Colonic mucosa (tissue), 4 donors: ENCODE data around the gene MOB3A. TPM values are rescaled to one million over a fixed set of nuclear protein-coding genes. Genes with fewer than 3 reads are reported as not detected.
A peak's percentile ranks its signal among the peaks of the same experiment; 100 is the strongest.

Experiments used
- DNase-seq: peaks from one replicate; pipeline ENCODE4 v3.0.0-alpha.2; 2020
- H3K27ac ChIP-seq: fragments of 200-600 bp; one replicate; pipeline ENCODE4 v1.8.0; 2021
- H3K27me3 ChIP-seq: fragments of 200-600 bp; one replicate; pipeline ENCODE4 v1.8.0; 2021
- H3K36me3 ChIP-seq: fragments of 200-600 bp; one replicate; pipeline ENCODE4 v1.8.0; 2021
- H3K4me1 ChIP-seq: fragments of 200-600 bp; one replicate; pipeline ENCODE4 v1.8.0; 2021; ENCODE audit warnings: mild to moderate bottlenecking
- H3K4me3 ChIP-seq: fragments of 200-600 bp; one replicate; pipeline ENCODE4 v1.8.0; 2021
- H3K9ac ChIP-seq, 2 donors: one replicate each; pipeline ENCODE4 v1.7.0; 2013; ENCODE audit warnings: control low read depth in 2 of 2, low read depth in 2 of 2, low read length in 2 of 2
- H3K9me3 ChIP-seq: fragments of 200-600 bp; one replicate; pipeline ENCODE4 v1.8.0; 2021
- CTCF ChIP-seq: fragments of 200-600 bp; IDR thresholded peaks from one replicate; pipeline ENCODE4 v1.8.0; 2022; ENCODE audit warnings: antibody characterized with exemption, mild to moderate bottlenecking
- intact Hi-C: fragments of 100-400 bp; cut with DNase I; formaldehyde crosslinking; loops from one replicate; pipeline ENCODE4 v1.14.1; 2022
- total RNA-seq, 2 donors: library from RNA; stranded (reverse); fragmentation: NEBNext Ultra II Directional in 1 of 2; extraction: Animal tissue kit (Norgen Biotek cat#: 25700) in 1 of 2; gene quantifications; one replicate each; pipeline ENCODE4 v1.2.1, GENCODE V29; 2021
- donor health status: healthy.
- donor health status: DM: no; HTN: no; CAD: no.
- donor health status: DM: no; HTN: no; CAD: no.

MOB3A gene
- total RNA-seq, 2 donors from 2014 or later = 40.0 to 40.5 TPM

GRCh38 chr19:2054763-2055162, 41.4 kb downstream of the MOB3A start:
- no peak for TF ChIP-seq CTCF
- intact Hi-C loops = no loop called here
- Histone ChIP-seq H3K4me3 (no peak overlapping the region), H3K27me3 (no peaks in the 10 kb centered on the region), H3K9me3 (no peaks in the 10 kb centered on the region), H3K27ac (peak overlapping the region; percentile 75), H3K4me1 (peaks cover 19% of the 10 kb centered on the region), H3K9ac (peak overlapping the region in 1 of 2 donors; percentile 34), H3K36me3 (no peaks in the 10 kb centered on the region)
- peak; percentile 84 for DNase-seq

- H3K9me3 ChIP-seq = no peaks in the 10 kb centered on the region
- H3K27ac ChIP-seq = peak overlapping the region; percentile 75
- TF ChIP-seq CTCF = no peak
- H3K36me3 ChIP-seq = no peaks in the 10 kb centered on the region
- intact Hi-C loops = no loop called here
- H3K4me3 ChIP-seq = no peak overlapping the region
- no peak overlapping the region for H3K9ac ChIP-seq
- H3K27me3 ChIP-seq = no peaks in the 10 kb centered on the region
- H3K4me1 ChIP-seq = peaks cover 21% of the 10 kb centered on the region
- peak; percentile 68 for DNase-seq
Observed at GRCh38 chr19:2053601-2054389, 42.3 kb downstream of the MOB3A start.

GRCh38 chr19:2051773-2052704, 44.1 kb downstream of the MOB3A start:
- TF ChIP-seq CTCF = no peak
- peak overlapping the region; percentile 94 for H3K27ac ChIP-seq
- peak; percentile 78 for DNase-seq
- no peaks in the 10 kb centered on the region for H3K9me3 ChIP-seq
- intact Hi-C loops = no loop called here
- H3K36me3 ChIP-seq = no peaks in the 10 kb centered on the region
- peak overlapping the region; percentile 74 to 83 for H3K9ac ChIP-seq
- no peaks in the 10 kb centered on the region for H3K27me3 ChIP-seq
- H3K4me1 ChIP-seq = peaks cover 34% of the 10 kb centered on the region
- H3K4me3 ChIP-seq = peak overlapping the region; percentile 89

GRCh38 chr19:2050991-2051772, 44.9 kb downstream of the MOB3A start, which contains the start of gene MKNK2:
Gene MKNK2 (minus strand): TSS chr19:2051244. CDS start chr19:2050851, 393 bp downstream.
- intact Hi-C loops = no loop called here
- H3K27me3 ChIP-seq = no peaks in the 10 kb centered on the region
- peak; percentile 94 for DNase-seq
- peaks cover 34% of the 10 kb centered on the region for H3K4me1 ChIP-seq
- H3K9me3 ChIP-seq = no peaks in the 10 kb centered on the region
- peak within 1 kb of the TSS; percentile 89 for H3K4me3 ChIP-seq
- TF ChIP-seq CTCF = peak; percentile 26
- peaks cover 3% of the 10 kb centered on the region for H3K36me3 ChIP-seq
- H3K27ac ChIP-seq = peak within 1 kb of the TSS; percentile 94
- H3K9ac ChIP-seq = peak within 1 kb of the TSS; percentile 94 to 100
